GM18508 (cell line): Measurements from ENCODE around the gene RIMBP2.
"Not testable (repeated sequence)": the region's sequence is repeated elsewhere in the genome, so short reads cannot be mapped to it uniquely, and the experiment has no call there.

Source experiments
- ATAC-seq: cut with Tn5 transposase; IDR thresholded peaks from one replicate; pipeline ENCODE4 v1.9.1; 2021; ENCODE audit warnings: moderate number of reproducible peaks; ENCODE audit not compliant: insufficient read depth, unreplicated experiment

RIMBP2 gene

GRCh38 chr12:130706885-130707570 is 9.1 kb downstream of the RIMBP2 start:
- ATAC-seq: no peak

- no peak for ATAC-seq
Measured at GRCh38 chr12:130706311-130706710, 9.8 kb downstream of the RIMBP2 start.

GRCh38 chr12:130705178-130705822 is 10.8 kb downstream of the RIMBP2 start:
- no peak for ATAC-seq

GRCh38 chr12:130704606-130705005 is 11.5 kb downstream of the RIMBP2 start:
- no peak for ATAC-seq

- no peak for ATAC-seq
Measured at GRCh38 chr12:130703733-130704375, 12.2 kb downstream of the RIMBP2 start.

DNA sequence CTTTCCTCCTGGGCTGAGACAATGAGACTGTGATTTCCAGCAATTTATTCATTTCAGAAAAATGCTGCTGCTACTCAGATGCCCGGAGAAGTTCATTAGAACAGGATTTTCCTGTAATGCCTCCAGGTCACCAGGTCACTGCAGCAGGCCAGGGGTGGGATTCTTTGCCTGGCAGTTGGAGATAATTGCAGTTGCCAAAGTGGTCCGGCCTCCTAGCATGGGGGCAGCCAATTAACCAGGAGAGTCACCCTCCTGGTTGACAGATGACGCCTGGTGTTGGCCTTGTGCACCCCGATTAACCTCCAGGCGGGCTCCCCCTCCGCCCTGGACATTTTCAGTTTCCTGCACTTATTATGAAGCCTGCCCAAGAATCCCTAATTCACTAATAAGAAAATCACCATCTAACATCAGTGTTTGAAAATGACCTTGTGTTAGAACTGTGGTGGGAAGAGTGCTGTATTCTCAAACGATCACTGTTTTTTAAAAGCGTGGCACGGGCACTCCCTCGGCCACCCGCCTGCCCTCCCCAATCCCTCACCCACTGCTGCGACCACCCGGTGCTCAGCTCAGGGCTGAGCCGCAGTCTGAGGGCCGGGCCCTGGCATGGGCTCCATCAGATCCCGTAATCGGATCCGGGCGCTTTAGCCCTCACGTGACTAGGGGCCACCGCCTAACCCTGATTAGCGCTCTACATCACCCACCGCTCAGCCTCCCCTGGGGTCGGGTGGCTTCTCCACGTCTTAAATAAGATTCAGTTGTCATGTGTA is 12.9 kb downstream of the RIMBP2 start:
- no peak for ATAC-seq

GRCh38 chr12:130701402-130701744 is 14.7 kb downstream of the RIMBP2 start:
- no peak for ATAC-seq

GRCh38 chr12:130700492-130701401 is 15.4 kb downstream of the RIMBP2 start:
- no peak for ATAC-seq

- no peak for ATAC-seq
Measured at GRCh38 chr12:130698106-130698505, 18.0 kb downstream of the RIMBP2 start.

- ATAC-seq: no peak
Measured at GRCh38 chr12:130696379-130697100, 19.6 kb downstream of the RIMBP2 start.

DNA sequence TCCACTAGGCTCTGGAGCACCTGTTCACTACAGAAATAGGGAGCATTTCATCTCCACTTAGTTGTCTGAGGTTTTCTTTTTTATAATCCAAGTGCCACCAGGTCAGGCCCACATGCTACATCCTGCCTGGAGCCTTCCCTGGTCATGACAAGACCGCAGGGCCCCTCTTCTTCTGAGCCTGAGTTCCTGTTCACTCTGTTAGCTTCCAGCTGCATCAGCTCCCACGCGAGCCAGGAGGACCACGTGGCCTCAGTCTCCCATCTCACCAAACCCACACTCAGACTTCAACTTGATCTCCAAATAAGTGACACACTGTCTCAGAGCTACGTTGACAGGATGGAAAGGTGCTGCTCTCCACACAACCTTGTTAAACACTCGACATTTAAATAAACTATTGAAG is 21.0 kb downstream of the RIMBP2 start:
- ATAC-seq: no peak

DNA sequence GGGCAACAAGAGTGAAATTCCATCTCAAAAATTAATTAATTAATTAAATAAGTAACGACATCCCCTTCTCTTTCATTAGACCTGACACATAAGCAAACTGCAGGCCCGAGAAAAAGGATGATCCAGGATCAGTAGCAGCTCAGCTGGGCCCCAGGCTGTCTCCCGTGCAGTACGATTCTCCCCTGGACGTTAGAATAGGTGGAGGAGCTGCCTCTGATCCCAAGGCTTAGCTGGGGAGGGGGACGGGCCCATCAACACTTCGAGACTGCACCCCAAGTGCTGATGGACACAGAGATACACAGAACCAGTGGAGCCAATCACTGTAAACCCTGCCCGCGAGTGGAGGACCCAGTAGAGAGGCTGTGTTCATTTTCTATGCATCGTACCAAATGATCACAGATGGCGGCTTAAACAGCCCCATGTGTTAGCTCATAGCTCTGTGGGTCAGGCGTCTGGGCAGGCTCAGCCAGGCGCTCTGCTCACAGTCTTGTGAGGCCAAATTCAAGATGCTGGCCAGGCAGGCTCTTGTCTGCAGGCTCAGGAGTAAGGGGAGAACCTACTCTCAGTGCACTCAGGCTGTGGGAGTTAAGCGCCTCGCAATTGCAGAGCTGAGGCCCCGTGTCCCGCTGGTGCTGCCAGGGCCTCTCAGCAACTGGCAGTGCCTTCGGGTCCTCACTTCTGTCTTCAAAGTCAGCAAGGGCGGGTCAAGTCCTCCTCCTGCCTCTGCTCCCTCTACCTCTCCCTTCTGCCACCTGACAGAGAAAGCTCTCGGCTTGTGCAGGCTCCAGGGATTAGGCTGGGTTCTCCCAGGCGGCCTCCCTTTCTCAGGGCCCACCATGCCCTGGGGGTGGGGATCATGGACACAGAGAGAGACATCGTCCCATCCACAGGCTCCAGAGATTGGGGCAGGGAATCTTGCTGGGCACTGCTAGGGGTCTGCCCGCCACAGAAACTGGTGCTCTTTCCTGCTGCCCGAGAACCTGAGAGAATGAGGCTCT is 26.4 kb downstream of the RIMBP2 start:
- ATAC-seq: no peak

GRCh38 chr12:130688999-130689398 is 27.1 kb downstream of the RIMBP2 start:
- not testable (repeated sequence) for ATAC-seq

- no peak for ATAC-seq
Measured at GRCh38 chr12:130687796-130688778, 28.0 kb downstream of the RIMBP2 start.

GRCh38 chr12:130687190-130687589 is 28.9 kb downstream of the RIMBP2 start:
- ATAC-seq: no peak

- no peak for ATAC-seq
Measured at GRCh38 chr12:130686511-130686991, 29.5 kb downstream of the RIMBP2 start.

DNA sequence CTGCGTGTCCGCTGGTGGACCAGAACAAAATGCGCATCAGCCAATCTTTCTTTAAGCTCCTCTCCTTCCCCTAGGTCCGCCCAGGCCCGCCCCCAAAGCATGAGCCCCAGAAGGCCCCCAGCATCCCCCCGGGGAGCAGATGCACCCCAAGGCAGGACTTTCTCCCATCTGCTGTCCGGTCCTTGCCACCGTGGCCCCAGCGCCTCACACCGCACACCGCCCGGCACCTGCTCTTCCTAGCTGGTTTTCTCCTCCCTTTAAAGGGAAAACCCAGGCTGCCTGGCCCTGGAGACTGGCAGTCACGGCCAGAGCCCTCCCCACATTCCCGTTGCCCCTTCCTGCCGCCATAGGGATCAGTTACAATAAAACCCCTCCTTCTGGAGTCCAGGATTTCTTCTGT is 30.2 kb downstream of the RIMBP2 start:
- no peak for ATAC-seq
